CD4-positive, alpha-beta T cell treated with Interleukin-17A for 4 hours (primary cell): Measurements from ENCODE around the gene LGI4.

Source experiments
- DNase-seq: peaks from one replicate; pipeline ENCODE4 v3.0.0-alpha.2; 2020; ENCODE audit warnings: mixed read lengths

The LGI4 gene

GRCh38 chr19:35134601-35135242 lies at the start of gene LGI4:
Gene LGI4, minus strand, starts transcription at chr19:35135059. Its CDS starts 379 bp downstream, at chr19:35134680.
- no peak for DNase-seq

GRCh38 chr19:35184267-35184666 lies 49.4 kb upstream of the LGI4 start:
- DNase-seq = no peak

GRCh38 chr19:35181387-35181786 lies 46.5 kb upstream of the LGI4 start:
- DNase-seq = no peak

GRCh38 chr19:35179830-35180229 lies 45.0 kb upstream of the LGI4 start:
- no peak for DNase-seq

- DNase-seq = no peak
These were observed 43.8 kb upstream of the LGI4 start for GRCh38 chr19:35178701-35179100.

- DNase-seq = no peak
These were observed 42.8 kb upstream of the LGI4 start for GRCh38 chr19:35177377-35178274.

GRCh38 chr19:35176181-35176570 lies 41.3 kb upstream of the LGI4 start:
- no peak for DNase-seq

- no peak for DNase-seq
These were observed 39.4 kb upstream of the LGI4 start for GRCh38 chr19:35174226-35174625.

- DNase-seq = peak; percentile 34
These were observed 36.9 kb upstream of the LGI4 start for GRCh38 chr19:35171730-35172129.

GRCh38 chr19:35170359-35171061 lies 35.7 kb upstream of the LGI4 start:
- DNase-seq = no peak

GRCh38 chr19:35169221-35169995 lies 34.5 kb upstream of the LGI4 start:
- no peak for DNase-seq

- DNase-seq = no peak
These were observed 33.3 kb upstream of the LGI4 start for GRCh38 chr19:35168196-35168595.

GRCh38 chr19:35167251-35168119 lies 32.6 kb upstream of the LGI4 start:
- peak; percentile 39 for DNase-seq

GRCh38 chr19:35166100-35167063 lies 31.5 kb upstream of the LGI4 start:
- no peak for DNase-seq

GRCh38 chr19:35165200-35166058 lies 30.6 kb upstream of the LGI4 start:
- DNase-seq = no peak

- DNase-seq = no peak
These were observed 29.6 kb upstream of the LGI4 start for GRCh38 chr19:35164418-35164817.

GRCh38 chr19:35162471-35163326 lies 27.8 kb upstream of the LGI4 start:
- DNase-seq = no peak

GRCh38 chr19:35161434-35161743 lies 26.5 kb upstream of the LGI4 start:
- no peak for DNase-seq
